ENCODE data around the gene SCGB1A1.

SCGB1A1 gene

DNA sequence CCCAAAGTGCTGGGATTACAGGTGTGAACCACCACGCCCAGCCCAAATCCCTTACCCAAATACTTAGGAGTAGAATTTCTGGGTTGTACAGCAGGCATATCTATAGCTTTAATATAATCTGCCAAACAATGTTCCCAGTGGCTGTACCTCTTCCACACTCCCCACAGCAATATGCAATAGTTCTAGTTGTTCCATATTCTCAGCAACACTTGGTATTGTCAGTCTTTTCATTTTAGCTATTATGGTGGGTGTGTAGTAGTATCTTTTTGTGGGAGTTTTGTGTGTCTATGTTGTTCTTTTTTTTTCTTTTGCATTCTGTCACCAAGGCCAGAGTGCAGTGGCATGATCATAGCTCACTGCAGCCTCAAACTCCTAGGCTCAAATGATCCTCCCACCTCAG is 18.8 kb downstream of the SCGB1A1 start:
- Histone ChIP-seq H3K79me2 (ENCODE audit: insufficient read depth, low read length) (no peaks in the 10 kb centered on the region), H3K9ac (ENCODE audit: low read length) (no peak overlapping the region), H2AFZ (ENCODE audit: low read depth, low read length, severe bottlenecking) (no peak overlapping the region), H3F3A (ENCODE audit: insufficient read depth) (no peaks in the 10 kb centered on the region), H3K9me3 (ENCODE audit: insufficient read depth, low read length) (no peaks in the 10 kb centered on the region), H3K27ac (ENCODE audit: low read depth, low read length) (no peak overlapping the region), H3K27me3 (ENCODE audit: low read length) (no peaks in the 10 kb centered on the region), H3K4me2 (ENCODE audit: low read depth, low read length, poor library complexity, severe bottlenecking) (no peak overlapping the region), H4K20me1 (ENCODE audit: low read depth, low read length) (no peaks in the 10 kb centered on the region), H3K36me3 (ENCODE audit: low read length) (no peaks in the 10 kb centered on the region), H3K4me3 (ENCODE audit: insufficient read depth, low read length, poor library complexity, severe bottlenecking) (no peak overlapping the region), H3K9me2 (replicated peaks; ENCODE audit: insufficient read depth, low read length) (no peaks in the 10 kb centered on the region)
- no peak for TF ChIP-seq EZH2phosphoT487 (conservative IDR thresholded peaks at IDR 0.05; ENCODE audit: low read length)
- TF ChIP-seq, protein P1, sequence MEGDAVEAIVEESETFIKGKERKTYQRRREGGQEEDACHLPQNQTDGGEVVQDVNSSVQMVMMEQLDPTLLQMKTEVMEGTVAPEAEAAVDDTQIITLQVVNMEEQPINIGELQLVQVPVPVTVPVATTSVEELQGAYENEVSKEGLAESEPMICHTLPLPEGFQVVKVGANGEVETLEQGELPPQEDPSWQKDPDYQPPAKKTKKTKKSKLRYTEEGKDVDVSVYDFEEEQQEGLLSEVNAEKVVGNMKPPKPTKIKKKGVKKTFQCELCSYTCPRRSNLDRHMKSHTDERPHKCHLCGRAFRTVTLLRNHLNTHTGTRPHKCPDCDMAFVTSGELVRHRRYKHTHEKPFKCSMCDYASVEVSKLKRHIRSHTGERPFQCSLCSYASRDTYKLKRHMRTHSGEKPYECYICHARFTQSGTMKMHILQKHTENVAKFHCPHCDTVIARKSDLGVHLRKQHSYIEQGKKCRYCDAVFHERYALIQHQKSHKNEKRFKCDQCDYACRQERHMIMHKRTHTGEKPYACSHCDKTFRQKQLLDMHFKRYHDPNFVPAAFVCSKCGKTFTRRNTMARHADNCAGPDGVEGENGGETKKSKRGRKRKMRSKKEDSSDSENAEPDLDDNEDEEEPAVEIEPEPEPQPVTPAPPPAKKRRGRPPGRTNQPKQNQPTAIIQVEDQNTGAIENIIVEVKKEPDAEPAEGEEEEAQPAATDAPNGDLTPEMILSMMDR (IDR thresholded peaks at IDR 0.05; ENCODE audit: insufficient read depth, low read length, poor library complexity, severe bottlenecking): no peak

DNA sequence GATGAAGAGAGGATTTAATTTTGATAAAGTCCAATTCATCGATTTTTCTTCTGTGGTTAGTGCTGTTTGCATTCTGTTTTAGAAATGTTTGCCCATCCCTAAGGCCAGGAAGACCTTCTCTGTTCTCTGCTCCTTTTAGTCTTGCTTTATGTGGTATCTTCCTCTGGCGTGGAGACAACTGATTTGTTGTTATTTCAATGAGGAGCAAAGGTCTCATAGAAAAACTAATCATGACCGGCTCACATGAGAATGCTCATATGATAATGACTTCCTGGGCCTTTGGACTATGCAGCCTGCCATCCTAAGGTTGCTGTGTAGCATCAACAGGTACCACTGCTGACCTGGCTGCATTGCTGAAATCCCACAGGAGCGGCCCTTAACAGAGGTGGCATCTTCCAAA is 19.8 kb downstream of the SCGB1A1 start:
- H4K20me1 ChIP-seq (ENCODE audit: low read depth, low read length): no peaks in the 10 kb centered on the region
- no peaks in the 10 kb centered on the region for H3K79me2 ChIP-seq (ENCODE audit: insufficient read depth, low read length)
- no peaks in the 10 kb centered on the region for H3K36me3 ChIP-seq (ENCODE audit: low read length)
- no peaks in the 10 kb centered on the region for H3F3A ChIP-seq (ENCODE audit: insufficient read depth)
- no peak overlapping the region for H3K4me3 ChIP-seq (ENCODE audit: insufficient read depth, low read length, poor library complexity, severe bottlenecking)
- no peak overlapping the region for H3K4me2 ChIP-seq (ENCODE audit: low read depth, low read length, poor library complexity, severe bottlenecking)
- H3K9ac ChIP-seq (ENCODE audit: low read length): no peak overlapping the region
- no peak overlapping the region for H3K27ac ChIP-seq (ENCODE audit: low read depth, low read length)
- H3K9me2 ChIP-seq (replicated peaks; ENCODE audit: insufficient read depth, low read length): no peaks in the 10 kb centered on the region
- TF ChIP-seq, protein P1 (IDR thresholded peaks at IDR 0.05; ENCODE audit: insufficient read depth, low read length, poor library complexity, severe bottlenecking): no peak
- H3K9me3 ChIP-seq (ENCODE audit: insufficient read depth, low read length): no peaks in the 10 kb centered on the region
- no peak overlapping the region for H2AFZ ChIP-seq (ENCODE audit: low read depth, low read length, severe bottlenecking)
- no peaks in the 10 kb centered on the region for H3K27me3 ChIP-seq (ENCODE audit: low read length)

DNA sequence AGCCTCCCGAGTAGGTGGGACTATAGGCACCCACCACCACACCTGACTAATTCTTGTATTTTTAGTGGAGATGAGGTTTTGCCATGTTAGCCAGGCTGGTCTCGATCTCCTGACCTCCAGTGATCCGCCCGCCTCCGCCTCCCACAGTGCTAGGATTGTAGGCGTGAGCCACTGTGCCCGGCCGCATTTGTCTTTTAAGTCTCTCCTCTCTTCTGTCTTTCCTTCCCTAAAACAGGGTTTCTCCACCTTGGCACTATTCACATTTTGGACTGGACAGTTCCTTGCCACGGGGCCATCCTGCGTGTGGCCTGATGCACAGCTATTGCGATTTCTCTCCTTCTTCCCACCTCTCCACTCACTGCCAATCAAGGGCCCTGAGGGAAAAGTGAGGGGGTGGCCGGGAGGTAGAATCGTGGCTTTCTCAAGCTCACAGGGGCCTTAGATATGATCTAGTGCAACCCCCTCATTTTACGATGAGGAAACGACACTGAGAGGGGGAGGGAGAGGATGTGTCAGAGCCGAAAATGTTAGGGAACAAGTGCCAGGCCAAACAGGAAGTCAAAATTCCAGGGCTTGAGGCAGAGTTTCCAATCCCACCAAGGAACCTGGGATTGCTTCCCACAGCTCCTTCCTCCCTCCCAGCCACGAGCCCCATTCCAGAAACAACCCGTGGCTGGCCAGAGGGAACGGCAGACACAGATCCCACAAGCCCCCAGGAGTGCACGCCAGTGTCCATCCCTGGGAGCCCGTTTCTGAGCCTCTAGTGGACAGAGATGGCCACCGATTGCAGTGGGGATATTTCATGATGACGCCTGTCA is 21.2 kb downstream of the SCGB1A1 start:
- no peak overlapping the region for H3K9ac ChIP-seq (ENCODE audit: low read length)
- H3K36me3 ChIP-seq (ENCODE audit: low read length): no peaks in the 10 kb centered on the region
- no peaks in the 10 kb centered on the region for H3K79me2 ChIP-seq (ENCODE audit: insufficient read depth, low read length)
- no peaks in the 10 kb centered on the region for H3K9me2 ChIP-seq (replicated peaks; ENCODE audit: insufficient read depth, low read length)
- H3K9me3 ChIP-seq (ENCODE audit: insufficient read depth, low read length): no peaks in the 10 kb centered on the region
- no peaks in the 10 kb centered on the region for H3F3A ChIP-seq (ENCODE audit: insufficient read depth)
- H2AFZ ChIP-seq (ENCODE audit: low read depth, low read length, severe bottlenecking): no peak overlapping the region
- TF ChIP-seq, protein P1 (IDR thresholded peaks at IDR 0.05; ENCODE audit: insufficient read depth, low read length, poor library complexity, severe bottlenecking): no peak
- TF ChIP-seq EZH2phosphoT487 (conservative IDR thresholded peaks at IDR 0.05; ENCODE audit: low read length): no peak
- H3K27ac ChIP-seq (ENCODE audit: low read depth, low read length): no peak overlapping the region
- H3K4me3 ChIP-seq (ENCODE audit: insufficient read depth, low read length, poor library complexity, severe bottlenecking): no peak overlapping the region
- H4K20me1 ChIP-seq (ENCODE audit: low read depth, low read length): no peaks in the 10 kb centered on the region
- H3K4me2 ChIP-seq (ENCODE audit: low read depth, low read length, poor library complexity, severe bottlenecking): no peak overlapping the region
- no peaks in the 10 kb centered on the region for H3K27me3 ChIP-seq (ENCODE audit: low read length)
